GM12878 (cell line): ENCODE measurements around the gene MAML2. TPM values are rescaled to one million over a fixed set of nuclear protein-coding genes. Genes with fewer than 3 reads are reported as not detected.

Experiments
- ATAC-seq: fragments of 200-7000 bp; cut with Tn5 transposase; 3 replicates; pipeline ENCODE4 v1.9.1; 2020; ENCODE audit warnings: mild to moderate bottlenecking, moderate library complexity
- BruUV-seq: library from RNA; stranded (reverse); fragments of 400-500 nt; replicated peaks from 2 replicates; lab custom pipeline; 2021; lab: Mats Ljungman, UMichigan
- CTCF ChIA-PET: fragments of 300-600 bp; sonication (Branson Sonifier 250); formaldehyde crosslinking; extraction: SDS; loops from one replicate; lab custom pipeline; 2021; ENCODE audit warnings: inconsistent platforms; lab: Yijun Ruan, JAX
- POLR2A ChIA-PET: fragments of 350-600 bp; formaldehyde crosslinking; extraction: SDS; loops from one replicate; lab custom pipeline; 2021; ENCODE audit warnings: inconsistent platforms; lab: Charles Lee
- RAD21 ChIA-PET: fragments of 300-600 bp; sonication (Branson Sonifier 250); formaldehyde crosslinking; loops from one replicate; lab custom pipeline; 2023; ENCODE audit warnings: antibody characterized with exemption; ENCODE audit not compliant: unreplicated experiment; lab: Charles Lee
- SMC1A ChIA-PET: fragments of 300-600 bp; sonication (Branson Sonifier 250); formaldehyde crosslinking; loops from one replicate; lab custom pipeline; 2023; ENCODE audit not compliant: unreplicated experiment, uncharacterized antibody; lab: Charles Lee
- DNase-seq: peaks from one replicate; pipeline ENCODE4 v3.0.0-alpha.2; 2011; ENCODE audit warnings: low read depth, low spot score
- FAIRE-seq: peaks from 3 replicates; lab custom pipeline; 2011; peaks lifted over from hg19 to GRCh38; lab: Jason Lieb, UNC
- H2AFZ ChIP-seq: 2 replicates; pipeline ENCODE4 v1.6.0; 2011; ENCODE audit warnings: low read depth, low read length, control low read depth; ENCODE audit not compliant: control insufficient read depth
- H3K27ac ChIP-seq: 2 replicates; pipeline ENCODE4 v1.5.1; 2011; ENCODE audit warnings: control low read depth; ENCODE audit not compliant: control insufficient read depth, insufficient read depth
- H3K27me3 ChIP-seq, 2 experiments: replicated peaks in 1 of 2; 2 replicates each; pipeline versions ENCODE4 v1.6.0 to v1.6.1; 2011; ENCODE audit warnings: low read length in 1 of 2; ENCODE audit not compliant: control insufficient read depth in 2 of 2, insufficient read depth in 2 of 2
- H3K36me3 ChIP-seq, 2 experiments: 2 replicates each; pipeline ENCODE4 v1.5.1; 2011; ENCODE audit warnings: low read length in 1 of 2; ENCODE audit not compliant: control insufficient read depth in 2 of 2, insufficient read depth in 2 of 2
- H3K4me1 ChIP-seq: 2 replicates; pipeline ENCODE4 v1.6.1; 2011; ENCODE audit warnings: mild to moderate bottlenecking, low read length, moderate library complexity, mixed read lengths; ENCODE audit not compliant: control insufficient read depth, insufficient read depth
- H3K4me2 ChIP-seq: 2 replicates; pipeline ENCODE4 v1.6.0; 2011; ENCODE audit warnings: control low read depth; ENCODE audit not compliant: control insufficient read depth, insufficient read depth
- H3K4me3 ChIP-seq: fragments of 200-600 bp; sonication (generic); 2 replicates; pipeline ENCODE4 v1.5.1; 2016
- H3K79me2 ChIP-seq: 2 replicates; pipeline ENCODE4 v1.6.0; 2011; ENCODE audit warnings: low read length; ENCODE audit not compliant: control insufficient read depth, insufficient read depth
- H3K9ac ChIP-seq: 2 replicates; pipeline ENCODE4 v1.8.0; 2011; ENCODE audit warnings: low read length, control low read depth, mixed read lengths; ENCODE audit not compliant: control insufficient read depth, insufficient read depth
- H3K9me3 ChIP-seq: replicated peaks from 3 replicates; pipeline ENCODE4 v1.5.1; 2011; ENCODE audit warnings: mild to moderate bottlenecking, low read length; ENCODE audit not compliant: control insufficient read depth, insufficient read depth
- H4K20me1 ChIP-seq: 2 replicates; pipeline ENCODE4 v1.6.0; 2011; ENCODE audit not compliant: control insufficient read depth, insufficient read depth
- EZH2 ChIP-seq: IDR thresholded peaks from 2 replicates; pipeline ENCODE4 v1.6.1; 2012; ENCODE audit warnings: low read depth, mild to moderate bottlenecking, control low read depth, inconsistent platforms, low read length, borderline replicate concordance; ENCODE audit not compliant: control insufficient read depth
- GATAD2B ChIP-seq: fragments of 450-650 bp; conservative IDR thresholded peaks from 2 replicates; pipeline ENCODE4 v1.6.1; 2017; ENCODE audit warnings: low read depth, mild to moderate bottlenecking, moderate library complexity
- HDAC2 ChIP-seq: fragments of 200-600 bp; sonication (generic); IDR thresholded peaks from 2 replicates; pipeline ENCODE4 v1.6.1; 2017
- KDM1A ChIP-seq: fragments of 200-600 bp; sonication (generic); IDR thresholded peaks from 2 replicates; pipeline ENCODE4 v1.6.1; 2016; ENCODE audit warnings: borderline replicate concordance
- SUPT20H ChIP-seq: IDR thresholded peaks from 2 replicates; pipeline ENCODE4 v1.6.1; 2011; ENCODE audit warnings: low read depth, mild to moderate bottlenecking, low read length, moderate library complexity, borderline replicate concordance; ENCODE audit not compliant: control insufficient read depth
- TBL1XR1 ChIP-seq: IDR thresholded peaks from 2 replicates; pipeline ENCODE4 v1.6.1; 2012; ENCODE audit warnings: low read depth, low read length, improper control_type of control experiment
- ZBED1 ChIP-seq: IDR thresholded peaks from 2 replicates; pipeline ENCODE4 v1.6.1; 2016; ENCODE audit warnings: borderline replicate concordance
- ZNF274 ChIP-seq: IDR thresholded peaks from one replicate; pipeline ENCODE4 v1.8.0; 2011; ENCODE audit not compliant: insufficient read length, insufficient read depth
- ZNF384 ChIP-seq: IDR thresholded peaks from 2 replicates; pipeline ENCODE4 v1.6.1; 2012; ENCODE audit warnings: low read depth, mild to moderate bottlenecking, low read length, improper control_type of control experiment, borderline replicate concordance
- WGBS: methylation state at CpG from one replicate; pipeline ENCODE4 v1.1.6; 2016; ENCODE audit warnings: low lambda C conversion rate; ENCODE audit not compliant: insufficient replicate concordance, insufficient coverage; ENCODE audit errors: missing lambda C conversion rate; 5-methylcytosine and 5-hydroxymethylcytosine counted together
- in situ Hi-C: fragments of 300-500 bp; cut with MboI; formaldehyde crosslinking; loops from 9 replicates; pipeline ENCODE4 v1.14.3; 2018; ENCODE audit warnings: mixed read lengths
- intact Hi-C: fragments of 100-400 bp; cut with micrococcal nuclease; formaldehyde crosslinking; loops from one replicate; pipeline ENCODE4 v1.14.2; 2022; ENCODE audit not compliant: unreplicated experiment
- polyA plus RNA-seq, 11 experiments: library from polyadenylated mRNA; depleted of rRNA in 4 of 11; unstranded in 6 of 11; stranded (reverse) in 5 of 11; fragments of >200 nt; fragmentation: Nextera tagmentation in 4 of 11; fragmentation: Illumina TruSeq in 1 of 11; extraction: Ambion mirVana in 4 of 11; extraction: Trizol in 1 of 11; gene quantifications; 1 replicate in 1 of 11; 2 replicates in 10 of 11; pipeline versions ENCODE4 v1.2.1 to v1.2.3, GENCODE V29; 2011 to 2016; ENCODE audit warnings: inconsistent platforms in 2 of 11, missing spikeins in 2 of 11, low read depth in 1 of 11
- total RNA-seq, 4 experiments: library from RNA; depleted of rRNA in 3 of 4; stranded (reverse); fragments of >200 nt in 3 of 4; fragmentation: Illumina TruSeq in 1 of 4; extraction: Trizol in 1 of 4; gene quantifications; 2 replicates each; pipeline versions ENCODE4 v1.2.1 to v1.2.3, GENCODE V29; 2013 to 2021
- TF ChIP-seq, protein P1 (sequence below): fragments of 450-650 bp; IDR thresholded peaks from 2 replicates; pipeline ENCODE4 v1.6.1; 2014; ENCODE audit warnings: mild to moderate bottlenecking

The MAML2 gene
- total and polyA plus RNA-seq, 10 of the 15 experiments (the other 5 are each of a cell fraction or from before 2014, with no cell fraction given): 2.5 to 15.1 (median 12.0) TPM

DNA sequence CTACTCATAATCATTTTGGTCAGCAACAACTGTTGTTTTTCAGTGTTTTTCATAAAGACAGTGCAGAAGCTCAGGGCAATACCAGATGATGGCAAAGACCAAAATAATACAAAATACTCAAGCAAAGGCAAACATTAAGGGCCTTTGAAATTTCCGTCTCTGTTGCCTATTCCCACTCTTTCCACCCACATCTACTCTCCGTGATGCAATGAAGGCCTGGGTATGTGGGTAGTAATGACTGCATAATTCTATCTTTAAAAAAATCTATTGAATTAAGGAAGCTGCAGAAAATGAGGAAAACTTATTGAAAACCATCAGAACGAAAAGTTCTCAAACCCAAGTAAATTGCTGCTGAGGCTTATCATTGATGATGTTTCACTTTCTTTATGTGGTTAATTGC lies 203.3 kb downstream of the MAML2 start:
- ATAC-seq: no peak
- Histone ChIP-seq H3K4me2 (no peak overlapping the region), H3K9me3 (no peaks in the 10 kb centered on the region), H3K27ac (no peak overlapping the region), H3K9ac (no peak overlapping the region), H4K20me1 (no peaks in the 10 kb centered on the region), H3K36me3 (no peaks in the 10 kb centered on the region; a peak in 3 of 4 replicates), H3K79me2 (peaks cover 4% of the 10 kb centered on the region), H3K27me3 (no peaks in the 10 kb centered on the region), H2AFZ (no peak overlapping the region), H3K4me1 (no peaks in the 10 kb centered on the region), H3K4me3 (no peak overlapping the region)
- ChIA-PET CTCF (no interaction called here), SMC1A (interaction anchor here (1.0 to 1.5 kb wide), 3 partner anchors 9 to 26 kb away, joined by 3 to 6 read pairs (median 4); no protein-coding TSS in a partner anchor), POLR2A (interaction anchor here (0.6 to 0.9 kb wide), 2 partner anchors 15 to 765 kb away, joined by 3 read pairs; no protein-coding TSS in a partner anchor), RAD21 (interaction anchor here (1.4 kb wide), 1 partner anchor 201 kb away, joined by 3 read pairs; no protein-coding TSS in a partner anchor)
- 69% methylated on average over 3 of the region's 3 CpGs for WGBS
- no peak for DNase-seq
- in situ Hi-C loops: no loop called here
- BruUV-seq: no TSS peak
- no peak for FAIRE-seq
- intact Hi-C loops: no loop called here
- TF ChIP-seq ZNF384 (no peak), SUPT20H (no peak), KDM1A (no peak), EZH2 (no peak), ZNF274 (no peak), HDAC2 (no peak), TBL1XR1 (no peak), GATAD2B (no peak), ZBED1 (no peak)
- TF ChIP-seq, protein P1, sequence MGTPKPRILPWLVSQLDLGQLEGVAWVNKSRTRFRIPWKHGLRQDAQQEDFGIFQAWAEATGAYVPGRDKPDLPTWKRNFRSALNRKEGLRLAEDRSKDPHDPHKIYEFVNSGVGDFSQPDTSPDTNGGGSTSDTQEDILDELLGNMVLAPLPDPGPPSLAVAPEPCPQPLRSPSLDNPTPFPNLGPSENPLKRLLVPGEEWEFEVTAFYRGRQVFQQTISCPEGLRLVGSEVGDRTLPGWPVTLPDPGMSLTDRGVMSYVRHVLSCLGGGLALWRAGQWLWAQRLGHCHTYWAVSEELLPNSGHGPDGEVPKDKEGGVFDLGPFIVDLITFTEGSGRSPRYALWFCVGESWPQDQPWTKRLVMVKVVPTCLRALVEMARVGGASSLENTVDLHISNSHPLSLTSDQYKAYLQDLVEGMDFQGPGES: no peak
